Endothelial cell of umbilical vein (primary cell): ENCODE data around the gene CD163L1. TPM values are rescaled to one million over a fixed set of nuclear protein-coding genes. Genes with fewer than 3 reads are reported as not detected.

ENCODE experiments used
- BruUV-seq: library from RNA; stranded (reverse); fragments of 400-500 nt; replicated peaks from 2 replicates; lab custom pipeline; 2021; lab: Mats Ljungman, UMichigan
- CTCF ChIA-PET: fragments of 300-600, 350-600 bp; sonication (Branson Sonifier 250); formaldehyde crosslinking; loops from one replicate; lab custom pipeline; 2021; ENCODE audit warnings: antibody characterized with exemption, inconsistent platforms; lab: Charles Lee
- POLR2A ChIA-PET: fragments of 300-600, 350-600 bp; sonication (Branson Sonifier 250); formaldehyde crosslinking; loops from one replicate; lab custom pipeline; 2021; ENCODE audit warnings: antibody characterized with exemption, inconsistent platforms; lab: Charles Lee
- DNase-seq: peaks from one replicate; pipeline ENCODE4 v3.0.0-alpha.2; 2011; ENCODE audit warnings: low read depth, low spot score
- FAIRE-seq: peaks from 2 replicates; lab custom pipeline; 2011; peaks lifted over from hg19 to GRCh38; lab: Jason Lieb, UNC
- H2AFZ ChIP-seq: 2 replicates; pipeline ENCODE4 v1.6.0; 2012; ENCODE audit warnings: low read depth, low read length, control low read depth, inconsistent platforms
- H3K27ac ChIP-seq: 2 replicates; pipeline ENCODE4 v1.5.1; 2011; ENCODE audit warnings: low read depth, mild to moderate bottlenecking, control low read depth, low read length, moderate library complexity; ENCODE audit not compliant: insufficient read depth
- H3K27me3 ChIP-seq, 2 experiments: 2 replicates each; pipeline versions ENCODE4 v1.6.0 to v1.6.1; 2011; ENCODE audit warnings: low read length in 2 of 2, mixed read lengths in 1 of 2; ENCODE audit not compliant: control insufficient read depth in 2 of 2, insufficient read depth in 2 of 2
- H3K36me3 ChIP-seq, 2 experiments: 2 replicates in 1 of 2; 3 replicates in 1 of 2; pipeline ENCODE4 v1.5.1; 2011; ENCODE audit warnings: low read length in 2 of 2, mild to moderate bottlenecking in 1 of 2, moderate library complexity in 1 of 2; ENCODE audit not compliant: control insufficient read depth in 2 of 2, insufficient read depth in 2 of 2; ENCODE audit errors: extremely low read depth in 1 of 2
- H3K4me1 ChIP-seq: 3 replicates; pipeline ENCODE4 v1.5.1; 2011; ENCODE audit warnings: mild to moderate bottlenecking, low read length; ENCODE audit not compliant: control insufficient read depth, insufficient read depth; ENCODE audit errors: extremely low read depth
- H3K4me2 ChIP-seq: 2 replicates; pipeline ENCODE4 v1.6.1; 2011; ENCODE audit warnings: low read length, control low read depth, mixed read lengths; ENCODE audit not compliant: insufficient read depth
- H3K4me3 ChIP-seq, 3 experiments: fragments of 200-600 bp in 1 of 3; sonication (generic), shearing (Covaris generic) in 1 of 3; replicated peaks in 1 of 3; 2 replicates each; pipeline ENCODE4 v1.5.1; 2011 to 2016; ENCODE audit warnings: control low read depth in 3 of 3, low read length in 3 of 3, mild to moderate bottlenecking in 2 of 3, inconsistent platforms in 1 of 3, low read depth in 1 of 3, moderate library complexity in 1 of 3; ENCODE audit not compliant: insufficient read depth in 1 of 3
- H3K79me2 ChIP-seq: 2 replicates; pipeline ENCODE4 v1.6.0; 2012; ENCODE audit warnings: low read length, inconsistent platforms; ENCODE audit not compliant: control insufficient read depth, insufficient read depth
- H3K9ac ChIP-seq: replicated peaks from 2 replicates; pipeline ENCODE3; 2011; ENCODE audit warnings: low read length, control low read depth; ENCODE audit not compliant: insufficient read depth; ENCODE audit errors: extremely low read depth
- H3K9me1 ChIP-seq: replicated peaks from 3 replicates; pipeline ENCODE4 v1.6.0; 2011; ENCODE audit warnings: mild to moderate bottlenecking, low read length; ENCODE audit not compliant: control insufficient read depth, insufficient read depth; ENCODE audit errors: extremely low read depth
- H3K9me3 ChIP-seq: replicated peaks from 2 replicates; pipeline ENCODE4 v1.5.1; 2012; ENCODE audit warnings: low read length, inconsistent platforms; ENCODE audit not compliant: control insufficient read depth, insufficient read depth
- H4K20me1 ChIP-seq: replicated peaks from 2 replicates; pipeline ENCODE3; 2011; ENCODE audit warnings: mild to moderate bottlenecking, low read length; ENCODE audit not compliant: control insufficient read depth, insufficient read depth; ENCODE audit errors: extremely low read depth
- CTCF ChIP-seq, 2 donors: IDR thresholded peaks; 1 replicate in 1 of 2; 2 replicates in 1 of 2; pipeline ENCODE4 v1.5.1; 2011; ENCODE audit warnings: low read length in 2 of 2, mild to moderate bottlenecking in 2 of 2, moderate library complexity in 2 of 2, control low read depth in 1 of 2, inconsistent platforms in 1 of 2, low read depth in 1 of 2; ENCODE audit not compliant: insufficient read depth in 1 of 2; ENCODE audit errors: extremely low read depth in 1 of 2
- EZH2 ChIP-seq: IDR thresholded peaks from 2 replicates; pipeline ENCODE4 v1.6.1; 2012; ENCODE audit warnings: borderline replicate concordance, low read depth, mild to moderate bottlenecking, moderate library complexity, low read length, inconsistent platforms; ENCODE audit not compliant: severe bottlenecking
- FOS ChIP-seq: IDR thresholded peaks from 2 replicates; pipeline ENCODE4 v1.6.1; 2011; ENCODE audit warnings: mild to moderate bottlenecking, low read length, moderate library complexity, borderline replicate concordance; ENCODE audit not compliant: insufficient read depth
- GATA2 ChIP-seq: IDR thresholded peaks from 2 replicates; pipeline ENCODE4 v1.7.0; 2011; ENCODE audit warnings: low read depth, mild to moderate bottlenecking, moderate library complexity, mixed read lengths, low read length; ENCODE audit not compliant: insufficient read length, insufficient read depth
- JUN ChIP-seq: IDR thresholded peaks from 2 replicates; pipeline ENCODE4 v1.6.1; 2011; ENCODE audit warnings: borderline replicate concordance, low read depth; ENCODE audit not compliant: insufficient read length, insufficient read depth
- MAX ChIP-seq: IDR thresholded peaks from 2 replicates; pipeline ENCODE4 v1.6.1; 2011; ENCODE audit not compliant: insufficient read depth, insufficient read length
- MYC ChIP-seq: IDR thresholded peaks from one replicate; pipeline ENCODE4 v1.6.1; 2011; ENCODE audit warnings: mild to moderate bottlenecking, low read depth, low read length
- POLR2A ChIP-seq: IDR thresholded peaks from 2 replicates; pipeline ENCODE4 v1.6.1; 2012; ENCODE audit warnings: low read depth, mild to moderate bottlenecking, control low read depth, low read length
- POLR2AphosphoS5 ChIP-seq: IDR thresholded peaks from 2 replicates; pipeline ENCODE4 v1.6.1; 2012; ENCODE audit warnings: low read depth, mild to moderate bottlenecking, control low read depth, low read length, moderate library complexity; ENCODE audit not compliant: insufficient read depth
- dilution Hi-C: fragments of 300-500 bp; cut with MboI; formaldehyde crosslinking; loops from one replicate; pipeline ENCODE4 v1.15.0; 2019; ENCODE audit warnings: low sequenced_read_pairs; ENCODE audit not compliant: extremely low pct_ligation_motif_present
- intact Hi-C: fragments of 100-400 bp; cut with micrococcal nuclease; formaldehyde crosslinking; loops from one replicate; pipeline ENCODE4 v1.10.0; 2022
- polyA plus RNA-seq, 4 experiments: library from polyadenylated mRNA; depleted of rRNA in 3 of 4; stranded (reverse) in 3 of 4; unstranded in 1 of 4; fragments of >200 nt; gene quantifications; 2 replicates each; pipeline versions ENCODE4 v1.2.1 to v1.2.3, GENCODE V29; 2011 to 2012; ENCODE audit warnings: missing spikeins in 1 of 4
- total RNA-seq: library from RNA; stranded (reverse); gene quantifications from 2 replicates; pipeline ENCODE4 v1.2.3, GENCODE V29; 2021

The CD163L1 gene
- total and polyA plus RNA-seq, 2 donors (not counting 3 experiments of a cell fraction or from before 2014, with no cell fraction given): 2.8 to 7.5 TPM

- Histone ChIP-seq H3K36me3 (no peaks in the 10 kb centered on the region), H3K27ac (no peak overlapping the region), H3K27me3 (peaks cover 2 to 4% of the 10 kb centered on the region in 2 experiments), H3K9ac (no peak overlapping the region), H3K9me1 (no peaks in the 10 kb centered on the region), H3K9me3 (no peaks in the 10 kb centered on the region), H3K4me1 (no peaks in the 10 kb centered on the region), H3K4me2 (no peak overlapping the region), H3K79me2 (no peaks in the 10 kb centered on the region), H4K20me1 (no peaks in the 10 kb centered on the region), H3K4me3 (no peak overlapping the region), H2AFZ (no peak overlapping the region)
- BruUV-seq: no TSS peak
- peak; percentile 74 for FAIRE-seq
- ChIA-PET CTCF (interaction anchor here (1.2 to 4.5 kb wide), 5 partner anchors 87 to 236 kb away, joined by 3 to 35 read pairs (median 4); no protein-coding TSS in a partner anchor), POLR2A (no interaction called here)
- dilution Hi-C loops (no loop called here), intact Hi-C loops (loop anchor here (1.0 kb wide), 5 partner anchors 86 to 318 kb away; no protein-coding TSS in a partner anchor)
- DNase-seq: peak; percentile 73
- TF ChIP-seq EZH2 (no peak), CTCF (IDR thresholded peaks at IDR 0.05; ENCODE audit: extremely low read depth in 1 of 2, insufficient read depth in 1 of 2, low read depth in 1 of 2, low read length in 2 of 2) (peak; percentile 83 to 86)
Observed at GRCh38 chr12:7460375-7461259, 16.7 kb upstream of the CD163L1 start.

GRCh38 chr12:7459973-7460372 is 16.0 kb upstream of the CD163L1 start:
- CTCF ChIA-PET: interaction anchor here (1.2 to 4.5 kb wide), 3 partner anchors 130 to 139 kb away, joined by 3 to 35 read pairs (median 7); no protein-coding TSS in a partner anchor
- POLR2A ChIA-PET: no interaction called here
- no peak for TF ChIP-seq MYC
- TF ChIP-seq POLR2A: no peak
- TF ChIP-seq POLR2AphosphoS5: no peak
- no peak for TF ChIP-seq JUN
- TF ChIP-seq GATA2: no peak
- no peak for TF ChIP-seq CTCF (IDR thresholded peaks at IDR 0.05; ENCODE audit: extremely low read depth in 1 of 2, insufficient read depth in 1 of 2, low read depth in 1 of 2, low read length in 2 of 2)
- TF ChIP-seq EZH2: no peak
- TF ChIP-seq FOS: no peak
- no peak for TF ChIP-seq MAX
- H3K27ac ChIP-seq: no peak overlapping the region
- dilution Hi-C loops (no loop called here), intact Hi-C loops (loop anchor here (1.0 kb wide), 5 partner anchors 86 to 318 kb away; no protein-coding TSS in a partner anchor)
- H4K20me1 ChIP-seq: no peaks in the 10 kb centered on the region
- H3K4me1 ChIP-seq: no peaks in the 10 kb centered on the region
- no peak overlapping the region for H2AFZ ChIP-seq
- no peaks in the 10 kb centered on the region for H3K9me1 ChIP-seq
- no TSS peak for BruUV-seq
- H3K27me3 ChIP-seq: peaks cover 0 to 4% of the 10 kb centered on the region in 2 experiments
- no peak overlapping the region for H3K9ac ChIP-seq
- DNase-seq (no peak), FAIRE-seq (no peak)
- H3K4me2 ChIP-seq: no peak overlapping the region
- H3K4me3 ChIP-seq: no peak overlapping the region
- H3K79me2 ChIP-seq: no peaks in the 10 kb centered on the region
- no peaks in the 10 kb centered on the region for H3K36me3 ChIP-seq
- no peaks in the 10 kb centered on the region for H3K9me3 ChIP-seq
